Measurements from ENCODE around the gene ARHGAP10. TPM values are rescaled to one million over a fixed set of nuclear protein-coding genes. Genes with fewer than 3 reads are reported as not detected.

Gene ARHGAP10
- total and polyA plus RNA-seq, 10 of the 15 experiments (the other 5 are each of a cell fraction or from before 2014, with no cell fraction given): 1.3 to 25.8 (median 17.2) TPM

- 4% methylated on average over 7 of the region's 7 CpGs for WGBS (ENCODE audit: insufficient coverage, insufficient replicate concordance, low lambda C conversion rate, missing lambda C conversion rate)
- H3K4me1 ChIP-seq (ENCODE audit: control insufficient read depth, insufficient read depth, low read length): peaks cover 43% of the 10 kb centered on the region
- H2AFZ ChIP-seq (ENCODE audit: control insufficient read depth, low read depth, low read length): no peak overlapping the region
- H3K27ac ChIP-seq (ENCODE audit: control insufficient read depth, insufficient read depth): peak overlapping the region; percentile 98
- no peaks in the 10 kb centered on the region; a peak in 1 of 4 replicates for H3K36me3 ChIP-seq (ENCODE audit: control insufficient read depth in 2 of 2, insufficient read depth in 2 of 2, low read length in 1 of 2)
- H4K20me1 ChIP-seq (ENCODE audit: control insufficient read depth, insufficient read depth): no peaks in the 10 kb centered on the region
- ChIA-PET CTCF (interaction anchor here (1.0 to 3.5 kb wide), 7 partner anchors 15 to 87 kb away, joined by 3 to 27 read pairs (median 8); partner anchors contain the start of gene ARHGAP10), POLR2A (interaction anchor here (0.6 to 3.6 kb wide), 6 partner anchors 15 to 77 kb away, joined by 3 to 46 read pairs (median 4); partner anchors contain the start of gene ARHGAP10), SMC1A (ENCODE audit: uncharacterized antibody, unreplicated experiment) (interaction anchor here (0.9 to 4.9 kb wide), 17 partner anchors 9 to 88 kb away, joined by 3 to 64 read pairs (median 9); partner anchors contain the start of gene ARHGAP10), RAD21 (ENCODE audit: unreplicated experiment) (interaction anchor here (1.0 to 2.8 kb wide), 12 partner anchors 10 to 88 kb away, joined by 3 to 26 read pairs (median 6); no protein-coding TSS in a partner anchor)
- peak overlapping the region; percentile 67 for H3K4me3 ChIP-seq
- peaks cover 70% of the 10 kb centered on the region for H3K79me2 ChIP-seq (ENCODE audit: control insufficient read depth, insufficient read depth, low read length)
- DNase-seq (ENCODE audit: low read depth, low spot score) (peak; percentile 98), FAIRE-seq (peak; percentile 73), ATAC-seq (peak; percentile 70)
- peak overlapping the region; percentile 72 for H3K9ac ChIP-seq (ENCODE audit: control insufficient read depth, insufficient read depth, low read length)
- intact Hi-C loops (cut with micrococcal nuclease; ENCODE audit: unreplicated experiment) (loop anchor here (1.0 to 2.0 kb wide), 4 partner anchors 21 to 88 kb away; no protein-coding TSS in a partner anchor), in situ Hi-C loops (cut with MboI) (no loop called here)
- peak overlapping the region; percentile 89 for H3K4me2 ChIP-seq (ENCODE audit: control insufficient read depth, insufficient read depth)
- BruUV-seq (replicated peaks): no TSS peak
- no peaks in the 10 kb centered on the region for H3K9me3 ChIP-seq (replicated peaks; ENCODE audit: control insufficient read depth, insufficient read depth, low read length)
- no peaks in the 10 kb centered on the region for H3K27me3 ChIP-seq (replicated peaks in 1 of 2; ENCODE audit: control insufficient read depth in 2 of 2, insufficient read depth in 2 of 2, low read length in 1 of 2)
- TF ChIP-seq ZBTB33 (IDR thresholded peaks at IDR 0.05) (no peak), IKZF2 (IDR thresholded peaks at IDR 0.05) (peak; percentile 76 to 88), CBX5 (IDR thresholded peaks at IDR 0.05; ENCODE audit: low read depth) (peak; percentile 35; the same call in 1 of the 2 replicates), TARDBP (IDR thresholded peaks at IDR 0.05; ENCODE audit: borderline replicate concordance) (no peak), NFYB (IDR thresholded peaks at IDR 0.05; ENCODE audit: insufficient read depth, low read depth, low read length) (0 out of 2 replicates have a peak, but pooled peaks have one; percentile 32), ATF3 (IDR thresholded peaks at IDR 0.05; ENCODE audit: borderline replicate concordance, extremely low read depth, low read depth, low read length) (no peak), MYC (IDR thresholded peaks at IDR 0.05; ENCODE audit: insufficient read depth, insufficient read length, insufficient replicate concordance, low read length, severe bottlenecking) (no peak), RCOR1 (conservative IDR thresholded peaks at IDR 0.05; ENCODE audit: low read depth, low read length) (no peak), ZNF622 (IDR thresholded peaks at IDR 0.05) (no peak), BRCA1 (IDR thresholded peaks at IDR 0.05; ENCODE audit: low read depth, low read length) (no peak), NFIC (IDR thresholded peaks at IDR 0.05; ENCODE audit: low read depth, low read length) (no peak; the same call in 1 of the 2 replicates), STAT3 (IDR thresholded peaks at IDR 0.05; ENCODE audit: low read depth, low read length) (no peak), MEF2A (IDR thresholded peaks at IDR 0.05; ENCODE audit: insufficient read depth, low read depth, low read length) (peak; percentile 63; the same call in 1 of the 2 replicates)
- TF ChIP-seq, protein P1, sequence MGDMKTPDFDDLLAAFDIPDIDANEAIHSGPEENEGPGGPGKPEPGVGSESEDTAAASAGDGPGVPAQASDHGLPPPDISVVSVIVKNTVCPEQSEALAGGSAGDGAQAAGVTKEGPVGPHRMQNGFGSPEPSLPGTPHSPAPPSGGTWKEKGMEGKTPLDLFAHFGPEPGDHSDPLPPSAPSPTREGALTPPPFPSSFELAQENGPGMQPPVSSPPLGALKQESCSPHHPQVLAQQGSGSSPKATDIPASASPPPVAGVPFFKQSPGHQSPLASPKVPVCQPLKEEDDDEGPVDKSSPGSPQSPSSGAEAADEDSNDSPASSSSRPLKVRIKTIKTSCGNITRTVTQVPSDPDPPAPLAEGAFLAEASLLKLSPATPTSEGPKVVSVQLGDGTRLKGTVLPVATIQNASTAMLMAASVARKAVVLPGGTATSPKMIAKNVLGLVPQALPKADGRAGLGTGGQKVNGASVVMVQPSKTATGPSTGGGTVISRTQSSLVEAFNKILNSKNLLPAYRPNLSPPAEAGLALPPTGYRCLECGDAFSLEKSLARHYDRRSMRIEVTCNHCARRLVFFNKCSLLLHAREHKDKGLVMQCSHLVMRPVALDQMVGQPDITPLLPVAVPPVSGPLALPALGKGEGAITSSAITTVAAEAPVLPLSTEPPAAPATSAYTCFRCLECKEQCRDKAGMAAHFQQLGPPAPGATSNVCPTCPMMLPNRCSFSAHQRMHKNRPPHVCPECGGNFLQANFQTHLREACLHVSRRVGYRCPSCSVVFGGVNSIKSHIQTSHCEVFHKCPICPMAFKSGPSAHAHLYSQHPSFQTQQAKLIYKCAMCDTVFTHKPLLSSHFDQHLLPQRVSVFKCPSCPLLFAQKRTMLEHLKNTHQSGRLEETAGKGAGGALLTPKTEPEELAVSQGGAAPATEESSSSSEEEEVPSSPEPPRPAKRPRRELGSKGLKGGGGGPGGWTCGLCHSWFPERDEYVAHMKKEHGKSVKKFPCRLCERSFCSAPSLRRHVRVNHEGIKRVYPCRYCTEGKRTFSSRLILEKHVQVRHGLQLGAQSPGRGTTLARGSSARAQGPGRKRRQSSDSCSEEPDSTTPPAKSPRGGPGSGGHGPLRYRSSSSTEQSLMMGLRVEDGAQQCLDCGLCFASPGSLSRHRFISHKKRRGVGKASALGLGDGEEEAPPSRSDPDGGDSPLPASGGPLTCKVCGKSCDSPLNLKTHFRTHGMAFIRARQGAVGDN (IDR thresholded peaks at IDR 0.05): no peak
- TF ChIP-seq, protein P2, sequence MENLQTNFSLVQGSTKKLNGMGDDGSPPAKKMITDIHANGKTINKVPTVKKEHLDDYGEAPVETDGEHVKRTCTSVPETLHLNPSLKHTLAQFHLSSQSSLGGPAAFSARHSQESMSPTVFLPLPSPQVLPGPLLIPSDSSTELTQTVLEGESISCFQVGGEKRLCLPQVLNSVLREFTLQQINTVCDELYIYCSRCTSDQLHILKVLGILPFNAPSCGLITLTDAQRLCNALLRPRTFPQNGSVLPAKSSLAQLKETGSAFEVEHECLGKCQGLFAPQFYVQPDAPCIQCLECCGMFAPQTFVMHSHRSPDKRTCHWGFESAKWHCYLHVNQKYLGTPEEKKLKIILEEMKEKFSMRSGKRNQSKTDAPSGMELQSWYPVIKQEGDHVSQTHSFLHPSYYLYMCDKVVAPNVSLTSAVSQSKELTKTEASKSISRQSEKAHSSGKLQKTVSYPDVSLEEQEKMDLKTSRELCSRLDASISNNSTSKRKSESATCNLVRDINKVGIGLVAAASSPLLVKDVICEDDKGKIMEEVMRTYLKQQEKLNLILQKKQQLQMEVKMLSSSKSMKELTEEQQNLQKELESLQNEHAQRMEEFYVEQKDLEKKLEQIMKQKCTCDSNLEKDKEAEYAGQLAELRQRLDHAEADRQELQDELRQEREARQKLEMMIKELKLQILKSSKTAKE (IDR thresholded peaks at IDR 0.05; ENCODE audit: low read depth, poor library complexity, severe bottlenecking): no peak
Observed at GRCh38 chr4:147778942-147779341, 47.1 kb downstream of the ARHGAP10 start.

Data from GM12878 (cell line).